ENCODE results near the gene ARHGEF11. TPM values are rescaled to one million over a fixed set of nuclear protein-coding genes. Genes with fewer than 3 reads are reported as not detected.

The ARHGEF11 gene
- total RNA-seq, 1 donor from 2014 or later, result 41.1 TPM

- DNase-seq (peak; percentile 83), ATAC-seq (peak; percentile 70)
- H3K27me3 ChIP-seq, result peaks cover 14% of the 10 kb centered on the region
- peak; percentile 83 for TF ChIP-seq CTCF (IDR thresholded peaks at IDR 0.05)
- intact Hi-C loops (cut with DNase I), result no loop called here
- H3K36me3 ChIP-seq, result no peaks in the 10 kb centered on the region
- no peak overlapping the region for H3K27ac ChIP-seq
- peaks cover 12% of the 10 kb centered on the region for H3K4me1 ChIP-seq
- H3K9me3 ChIP-seq, result no peaks in the 10 kb centered on the region
- no peak overlapping the region for H3K4me3 ChIP-seq
Observed at GRCh38 chr1:156889802-156890580, 155.6 kb downstream of the ARHGEF11 start.

- DNase-seq (no peak), ATAC-seq (no peak)
- Histone ChIP-seq H3K4me3 (no peak overlapping the region), H3K27me3 (no peaks in the 10 kb centered on the region), H3K27ac (no peak overlapping the region), H3K9me3 (no peaks in the 10 kb centered on the region), H3K4me1 (peaks cover 4% of the 10 kb centered on the region), H3K36me3 (no peaks in the 10 kb centered on the region)
- TF ChIP-seq CTCF (IDR thresholded peaks at IDR 0.05), result no peak
- intact Hi-C loops (cut with DNase I), result no loop called here
Observed at GRCh38 chr1:156887734-156888133, 157.8 kb downstream of the ARHGEF11 start.

GRCh38 chr1:156887317-156887716, 158.2 kb downstream of the ARHGEF11 start:
- ATAC-seq (no peak), DNase-seq (no peak)
- Histone ChIP-seq H3K4me3 (no peak overlapping the region), H3K27ac (no peak overlapping the region), H3K9me3 (no peaks in the 10 kb centered on the region), H3K36me3 (no peaks in the 10 kb centered on the region), H3K4me1 (no peaks in the 10 kb centered on the region), H3K27me3 (no peaks in the 10 kb centered on the region)
- intact Hi-C loops (cut with DNase I), result no loop called here
- no peak for TF ChIP-seq CTCF (IDR thresholded peaks at IDR 0.05)

- Histone ChIP-seq H3K4me1 (no peaks in the 10 kb centered on the region), H3K36me3 (no peaks in the 10 kb centered on the region), H3K9me3 (no peaks in the 10 kb centered on the region), H3K27ac (no peak overlapping the region), H3K4me3 (no peak overlapping the region), H3K27me3 (no peaks in the 10 kb centered on the region)
- ATAC-seq (no peak), DNase-seq (no peak)
- intact Hi-C loops (cut with DNase I), result no loop called here
- TF ChIP-seq CTCF (IDR thresholded peaks at IDR 0.05), result no peak
Observed at GRCh38 chr1:156886583-156887281, 158.8 kb downstream of the ARHGEF11 start.

GRCh38 chr1:156885880-156886355, 159.6 kb downstream of the ARHGEF11 start:
- H3K27ac ChIP-seq, result no peak overlapping the region
- DNase-seq (no peak), ATAC-seq (no peak)
- no peaks in the 10 kb centered on the region for H3K4me1 ChIP-seq
- no peak overlapping the region for H3K4me3 ChIP-seq
- intact Hi-C loops (cut with DNase I), result no loop called here
- no peaks in the 10 kb centered on the region for H3K9me3 ChIP-seq
- no peaks in the 10 kb centered on the region for H3K27me3 ChIP-seq
- H3K36me3 ChIP-seq, result no peaks in the 10 kb centered on the region
- no peak for TF ChIP-seq CTCF (IDR thresholded peaks at IDR 0.05)

Data from upper lobe of right lung (tissue), 1 donor.